HCT116 (cell line): ENCODE results near the gene CHST15. TPM values are rescaled to one million over a fixed set of nuclear protein-coding genes. Genes with fewer than 3 reads are reported as not detected.

Source experiments
- ATAC-seq: fragments of 200-7000 bp; cut with Tn5 transposase; 2 replicates; pipeline ENCODE4 v1.9.1; 2020; ENCODE audit warnings: mild to moderate bottlenecking, moderate library complexity
- BruUV-seq: library from RNA; stranded (reverse); fragments of 400-500 nt; replicated peaks from 2 replicates; lab custom pipeline; 2021; lab: Mats Ljungman, UMichigan
- CTCF ChIA-PET: fragments of 300-600 bp; sonication (Branson Sonifier 250); formaldehyde crosslinking; loops from one replicate; lab custom pipeline; 2021; ENCODE audit warnings: antibody characterized with exemption; lab: Charles Lee
- POLR2A ChIA-PET: fragments of 300-600, 350-600 bp; sonication (Branson Sonifier 250); formaldehyde crosslinking; loops from one replicate; lab custom pipeline; 2021; ENCODE audit warnings: antibody characterized with exemption; lab: Charles Lee
- RAD21 ChIA-PET, 2 experiments: fragments of 300-600 bp; sonication (Branson Sonifier 250); formaldehyde crosslinking; loops; one replicate each; lab custom pipeline; 2023; ENCODE audit warnings: low total read pairs in 2 of 2; ENCODE audit not compliant: uncharacterized antibody in 2 of 2, unreplicated experiment in 2 of 2, low non-redundant PET in 1 of 2; lab: Charles Lee
- DNase-seq: peaks from one replicate; pipeline ENCODE4 v3.0.0-alpha.2; 2010; ENCODE audit warnings: low read depth, low spot score
- H2AFZ ChIP-seq: fragments of 200-600 bp; shearing (Covaris generic), sonication (generic); 2 replicates; pipeline ENCODE4 v1.6.1; 2017; ENCODE audit warnings: low read depth, mixed run types, mixed read lengths, antibody characterized with exemption, low read length; ENCODE audit not compliant: poor library complexity, severe bottlenecking
- H3K27ac ChIP-seq: 2 replicates; pipeline ENCODE4 v1.5.1; 2012; ENCODE audit warnings: low read depth, low read length
- H3K27me3 ChIP-seq: fragments of 200-600 bp; sonication (generic); 2 replicates; pipeline ENCODE4 v1.6.1; 2016; ENCODE audit warnings: mixed run types, low read length, mixed read lengths; ENCODE audit not compliant: insufficient read depth
- H3K36me3 ChIP-seq, 2 experiments: fragments of 200-500 bp in 1 of 2; fragments of 200-600 bp in 1 of 2; sonication (Bioruptor generic) in 1 of 2; sonication (generic) in 1 of 2; 2 replicates each; pipeline versions ENCODE4 v1.5.1 to v1.6.1; 2014 to 2016; ENCODE audit warnings: low read length in 2 of 2, inconsistent platforms in 1 of 2, mixed read lengths in 1 of 2, mixed run types in 1 of 2; ENCODE audit not compliant: insufficient read depth in 2 of 2, control insufficient read depth in 1 of 2
- H3K4me1 ChIP-seq, 2 experiments: fragments of 200-600 bp in 1 of 2; sonication (generic) in 1 of 2; 2 replicates each; pipeline versions ENCODE4 v1.5.1 to v1.6.1; 2012 to 2017; ENCODE audit warnings: low read length in 2 of 2, inconsistent platforms in 1 of 2, mild to moderate bottlenecking in 1 of 2, mixed read lengths in 1 of 2, mixed run types in 1 of 2, moderate library complexity in 1 of 2; ENCODE audit not compliant: insufficient read depth in 2 of 2, control insufficient read depth in 1 of 2
- H3K4me2 ChIP-seq: fragments of 200-600 bp; sonication (generic); 2 replicates; pipeline ENCODE4 v1.6.1; 2017; ENCODE audit warnings: mixed run types, low read length, mixed read lengths
- H3K4me3 ChIP-seq, 2 experiments: fragments of 200-600 bp in 1 of 2; sonication (generic) in 1 of 2; replicated peaks in 1 of 2; 2 replicates each; pipeline ENCODE4 v1.5.1; 2011 to 2016; ENCODE audit warnings: low read length in 2 of 2, control low read depth in 1 of 2, low read depth in 1 of 2, mild to moderate bottlenecking in 1 of 2, mixed read lengths in 1 of 2, mixed run types in 1 of 2
- H3K79me2 ChIP-seq: fragments of 200-600 bp; sonication (generic); 2 replicates; pipeline ENCODE4 v1.6.1; 2017; ENCODE audit warnings: mild to moderate bottlenecking, mixed run types, low read length, moderate library complexity, mixed read lengths; ENCODE audit not compliant: insufficient read depth
- H3K9ac ChIP-seq: fragments of 200-600 bp; sonication (generic); 2 replicates; pipeline ENCODE4 v1.6.1; 2016; ENCODE audit warnings: low read length, mixed read lengths
- H3K9me2 ChIP-seq: fragments of 200-600 bp; sonication (generic), shearing (Covaris generic); 2 replicates; pipeline ENCODE4 v1.6.1; 2017; ENCODE audit warnings: mixed run types, mild to moderate bottlenecking, moderate library complexity; ENCODE audit not compliant: insufficient read depth
- H3K9me3 ChIP-seq, 2 experiments: fragments of 200-500 bp in 1 of 2; fragments of 200-600 bp in 1 of 2; sonication (Bioruptor generic) in 1 of 2; sonication (generic) in 1 of 2; 2 replicates each; pipeline ENCODE4 v1.6.1; 2014 to 2017; ENCODE audit warnings: low read length in 2 of 2, mixed read lengths in 2 of 2, inconsistent platforms in 1 of 2, low read depth in 1 of 2, mild to moderate bottlenecking in 1 of 2, mixed run types in 1 of 2, moderate library complexity in 1 of 2; ENCODE audit not compliant: control insufficient read depth in 1 of 2, insufficient read depth in 1 of 2
- H4K20me1 ChIP-seq: fragments of 200-600 bp; sonication (generic), shearing (Covaris generic); 2 replicates; pipeline ENCODE4 v1.6.1; 2017; ENCODE audit warnings: mixed run types, mild to moderate bottlenecking, moderate library complexity; ENCODE audit not compliant: insufficient read depth
- ATF3 ChIP-seq: IDR thresholded peaks from 2 replicates; pipeline ENCODE4 v1.6.1; 2012
- CBX3 ChIP-seq: IDR thresholded peaks from 2 replicates; pipeline ENCODE4 v1.6.1; 2012; ENCODE audit warnings: low read depth
- CEBPB ChIP-seq: IDR thresholded peaks from 2 replicates; pipeline ENCODE4 v1.6.1; 2012; ENCODE audit warnings: low read depth
- EZH2phosphoT487 ChIP-seq: fragments of 200-600 bp; IDR thresholded peaks from 2 replicates; pipeline ENCODE4 v1.6.1; 2018; ENCODE audit warnings: antibody characterized with exemption, borderline replicate concordance
- FOSL1 ChIP-seq: IDR thresholded peaks from 2 replicates; pipeline ENCODE4 v1.6.1; 2012; ENCODE audit warnings: low read depth
- REST ChIP-seq: IDR thresholded peaks from 2 replicates; pipeline ENCODE4 v1.6.1; 2012; ENCODE audit warnings: low read depth
- SIN3A ChIP-seq: IDR thresholded peaks from 2 replicates; pipeline ENCODE4 v1.6.1; 2012; ENCODE audit warnings: low read depth
- SP1 ChIP-seq: IDR thresholded peaks from 2 replicates; pipeline ENCODE4 v1.6.1; 2012; ENCODE audit warnings: low read depth
- TCF7L2 ChIP-seq: IDR thresholded peaks from 2 replicates; pipeline ENCODE4 v1.7.0; 2011; ENCODE audit warnings: borderline replicate concordance, inconsistent platforms; ENCODE audit not compliant: insufficient read depth, insufficient read length; ENCODE audit errors: extremely low read depth
- YY1 ChIP-seq: IDR thresholded peaks from 2 replicates; pipeline ENCODE4 v1.6.1; 2011; ENCODE audit warnings: low read length, low read depth, moderate library complexity, mild to moderate bottlenecking; ENCODE audit not compliant: insufficient replicate concordance; ENCODE audit errors: extremely low read depth
- ZBTB33 ChIP-seq: IDR thresholded peaks from 2 replicates; pipeline ENCODE4 v1.6.1; 2011; ENCODE audit warnings: mild to moderate bottlenecking, low read length, moderate library complexity; ENCODE audit not compliant: insufficient replicate concordance; ENCODE audit errors: extremely low read depth
- ZFX ChIP-seq: fragments of 450-650 bp; IDR thresholded peaks from 2 replicates; pipeline ENCODE4 v1.6.1; 2017
- ZNF274 ChIP-seq: fragments of 200-500 bp; sonication (Bioruptor generic); IDR thresholded peaks from 2 replicates; pipeline ENCODE4 v1.6.1; 2014; ENCODE audit warnings: mild to moderate bottlenecking, low read depth, low read length, inconsistent platforms
- intact Hi-C: fragments of 100-400 bp; cut with micrococcal nuclease; formaldehyde crosslinking; loops from 2 replicates; pipeline ENCODE4 v1.10.0; 2022
- total RNA-seq: library from RNA; stranded (reverse); gene quantifications from one replicate; pipeline ENCODE4 v1.2.1, GENCODE V29; 2021; ENCODE audit not compliant: unreplicated experiment

Gene CHST15
- total RNA-seq, 1 experiment from 2014 or later, result 47.2 TPM

- no peak for TF ChIP-seq CEBPB
- no peak for TF ChIP-seq YY1
- TF ChIP-seq ZNF274, result no peak
- TF ChIP-seq ATF3, result no peak
- no peak for TF ChIP-seq SP1
- TF ChIP-seq ZFX, result no peak
- no peak for TF ChIP-seq EZH2phosphoT487
- TF ChIP-seq SIN3A, result no peak
- no peak for TF ChIP-seq FOSL1
- TF ChIP-seq REST, result no peak
These were observed 11.6 kb upstream of the CHST15 start (continued) for GRCh38 chr10:124105045-124105444.

- no peaks in the 10 kb centered on the region for H3K9me3 ChIP-seq
- H2AFZ ChIP-seq, result no peak overlapping the region
- no peaks in the 10 kb centered on the region for H3K79me2 ChIP-seq
- DNase-seq, result no peak
- POLR2A ChIA-PET, result interaction anchor here (1.0 kb wide), 1 partner anchor 48 kb away, joined by 3 read pairs; no protein-coding TSS in a partner anchor
- H3K4me2 ChIP-seq, result no peak overlapping the region
- no peaks in the 10 kb centered on the region for H3K36me3 ChIP-seq
- CTCF ChIA-PET, result interaction anchor here (3.7 kb wide), 1 partner anchor 109 kb away, joined by 10 read pairs; no protein-coding TSS in a partner anchor
- RAD21 ChIA-PET, result no interaction called here
- no peak for ATAC-seq
- H3K27me3 ChIP-seq, result no peaks in the 10 kb centered on the region
- no peaks in the 10 kb centered on the region for H3K9me2 ChIP-seq
- no peaks in the 10 kb centered on the region for H4K20me1 ChIP-seq
- no peak overlapping the region for H3K9ac ChIP-seq
- H3K4me1 ChIP-seq, result peaks cover 25 to 30% of the 10 kb centered on the region in 2 experiments
- TF ChIP-seq EZH2phosphoT487, result no peak
- TF ChIP-seq ZFX, result no peak
- no peak for TF ChIP-seq CBX3
- no peak for TF ChIP-seq TCF7L2
- TF ChIP-seq ZBTB33, result no peak
- TF ChIP-seq, all 23 proteins: peak for 0
- BruUV-seq, result no TSS peak
- intact Hi-C loops, result no loop called here
- Histone ChIP-seq H3K4me3 (no peak overlapping the region), H3K27ac (no peak overlapping the region)
These were observed 10.7 kb upstream of the CHST15 start for GRCh38 chr10:124104011-124104627.
